ENCODE results near the gene LRRC4C.
"Not testable (repeated sequence)": the region's sequence is repeated elsewhere in the genome, so short reads cannot be mapped to it uniquely, and the experiment has no call there.

LRRC4C gene

DNA sequence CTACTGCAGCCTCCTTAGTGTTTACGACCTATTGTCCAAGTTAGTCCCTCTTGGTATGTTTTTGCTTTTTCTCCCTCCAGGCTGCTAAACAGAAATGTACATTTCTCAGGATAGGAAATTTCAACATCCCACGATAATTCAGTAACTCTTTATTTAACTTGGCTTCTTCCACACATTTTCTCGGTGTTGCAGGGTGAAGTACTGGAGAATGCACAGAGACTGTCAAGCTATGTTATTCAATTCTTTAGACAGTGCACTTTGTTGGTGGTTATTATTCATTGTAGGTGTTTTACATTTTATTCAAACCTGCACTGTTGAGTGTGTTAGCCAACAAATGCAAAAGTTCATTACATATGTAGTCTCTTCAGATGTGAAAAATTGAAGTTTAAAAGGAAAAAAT lies 839.8 kb downstream of the LRRC4C start:
- no peak for DNase-seq

- no peak for DNase-seq
Measured at GRCh38 chr11:40606800-40607199, 852.7 kb downstream of the LRRC4C start.

- DNase-seq, result no peak
Measured at GRCh38 chr11:40602866-40603552, 856.4 kb downstream of the LRRC4C start.

GRCh38 chr11:40597546-40598113 lies 861.8 kb downstream of the LRRC4C start:
- DNase-seq, result no peak

DNA sequence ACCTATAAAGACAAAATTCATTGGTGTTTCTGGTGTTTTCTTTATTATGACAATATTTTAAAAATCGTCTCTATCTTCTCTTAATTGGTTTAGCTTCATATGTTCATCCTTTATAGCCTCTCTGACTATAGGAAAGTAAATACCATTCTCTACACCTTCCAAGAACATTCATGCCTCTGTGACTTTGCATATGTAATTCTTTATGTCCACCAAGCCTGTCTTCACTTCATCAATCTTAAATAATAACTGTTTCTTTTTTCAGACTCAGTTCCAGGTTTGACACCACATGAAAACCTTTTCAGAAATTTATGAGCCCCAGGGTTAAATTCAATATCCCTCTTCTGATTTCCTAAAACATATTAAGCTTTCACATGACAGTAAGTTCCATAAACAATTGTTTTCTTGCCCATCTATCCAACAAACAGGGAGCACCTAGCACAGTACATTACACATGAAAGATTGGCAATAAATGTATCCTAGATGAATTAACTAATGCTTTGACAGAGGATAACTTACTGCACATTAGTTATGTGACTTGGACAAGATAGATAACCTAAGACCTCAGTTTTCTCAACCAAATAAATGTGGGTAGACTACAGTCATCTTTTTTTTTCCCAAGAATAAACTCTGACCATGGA lies 886.1 kb downstream of the LRRC4C start:
- DNase-seq, result no peak

DNA sequence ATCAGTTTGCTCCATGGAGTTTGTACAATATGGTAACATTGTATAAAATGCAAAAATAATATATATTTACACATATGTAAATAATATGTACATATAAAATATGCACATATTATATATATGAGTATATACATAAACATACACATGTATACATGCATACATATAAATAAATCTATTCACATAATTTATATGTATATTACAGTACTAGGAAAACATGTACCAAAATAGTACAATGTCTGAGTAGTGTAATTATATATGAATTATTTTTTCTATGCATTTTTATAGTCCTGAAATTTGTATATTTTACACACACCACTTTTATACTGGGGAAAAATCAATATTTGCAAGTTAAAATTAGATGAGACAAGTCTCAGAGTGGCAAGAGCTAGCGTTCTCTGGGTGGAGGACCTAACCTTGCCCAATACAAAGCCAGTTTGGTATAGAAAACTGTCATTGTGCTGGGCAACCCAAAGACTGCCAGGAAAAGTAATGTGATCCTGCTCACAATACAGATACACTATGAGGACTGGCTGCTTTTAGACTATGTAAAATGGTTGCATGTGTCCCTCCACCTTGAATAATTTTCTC lies 889.4 kb downstream of the LRRC4C start:
- DNase-seq, result no peak

GRCh38 chr11:40567392-40567791 lies 892.1 kb downstream of the LRRC4C start:
- DNase-seq, result no peak

GRCh38 chr11:40544162-40544561 lies 915.3 kb downstream of the LRRC4C start:
- DNase-seq, result no peak

DNA sequence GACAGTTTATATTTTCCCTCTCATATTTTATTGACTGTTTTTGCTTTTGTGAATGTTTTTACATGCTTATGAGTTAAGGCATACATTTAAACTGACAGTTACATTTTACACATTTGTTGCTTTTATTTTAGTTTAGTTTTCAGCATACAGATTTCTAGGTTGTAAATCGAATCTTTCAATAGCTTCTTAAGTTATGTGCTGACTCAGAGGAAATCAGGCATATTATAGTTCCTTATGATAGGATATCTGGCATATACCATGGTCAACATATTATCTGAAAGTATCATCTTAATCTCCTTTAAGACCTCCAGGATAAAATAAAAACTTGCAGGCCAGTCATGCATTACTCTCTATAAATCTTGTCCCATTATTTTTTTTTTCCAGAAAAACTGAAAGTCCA lies 916.6 kb downstream of the LRRC4C start:
- DNase-seq, result no peak

GRCh38 chr11:40537734-40538133 lies 921.7 kb downstream of the LRRC4C start:
- no peak for DNase-seq

DNA sequence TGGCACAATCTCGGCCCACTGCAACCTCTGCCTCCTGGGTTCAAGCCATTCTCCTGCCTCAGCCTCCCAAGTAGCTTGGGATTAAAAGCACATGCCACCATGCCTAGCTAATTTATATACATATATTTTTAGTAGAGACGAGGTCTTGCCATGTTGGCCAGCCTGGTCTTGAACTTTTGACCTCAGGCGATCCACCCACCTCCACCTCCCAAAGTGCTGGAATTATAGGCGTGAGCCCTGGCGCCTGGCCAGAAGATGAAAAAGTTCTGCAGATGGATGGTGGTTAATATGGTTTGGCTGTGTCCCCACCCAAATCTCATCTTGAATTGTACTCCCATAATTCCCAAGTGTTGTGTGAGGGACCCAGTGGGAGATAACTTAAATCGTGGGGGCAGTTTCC lies 937.4 kb downstream of the LRRC4C start:
- DNase-seq, result not testable (repeated sequence)

DNA sequence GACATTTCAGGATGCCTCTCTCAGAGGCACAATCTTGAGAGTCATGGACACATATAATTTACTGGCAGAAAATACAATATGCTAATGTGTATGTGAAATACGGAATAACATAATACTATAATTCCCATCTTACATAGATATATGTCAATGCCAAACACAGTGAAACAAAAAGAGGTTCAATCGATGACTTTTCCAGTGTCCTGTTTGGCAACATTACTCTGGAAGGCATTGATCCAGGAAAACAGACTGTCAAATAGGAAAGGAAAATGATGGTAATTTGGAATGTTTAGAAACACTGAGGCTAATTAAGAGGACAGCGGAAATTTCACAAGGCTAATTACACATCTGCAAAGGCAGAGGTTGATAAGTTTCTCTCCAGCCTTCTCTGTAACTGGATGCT lies 942.3 kb downstream of the LRRC4C start:
- no peak for DNase-seq

DNA sequence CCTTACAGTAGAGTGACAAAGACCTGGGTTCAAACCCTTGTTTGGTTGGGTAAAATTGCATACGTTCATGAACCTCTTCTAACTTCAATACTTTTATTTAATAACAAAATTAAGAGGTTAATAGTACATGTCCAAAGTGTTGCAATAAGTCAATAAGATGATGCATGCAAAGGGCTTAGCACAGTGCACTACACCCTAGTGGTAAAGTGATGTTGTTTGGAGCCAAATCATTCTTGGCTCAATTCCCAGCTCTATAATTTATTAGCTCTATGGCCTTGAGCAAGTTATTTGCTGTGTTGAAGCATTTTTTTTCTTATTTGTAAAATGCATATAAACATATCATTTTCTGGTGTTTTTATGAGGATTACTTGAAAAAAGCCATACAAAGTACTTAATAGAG lies 945.3 kb downstream of the LRRC4C start:
- DNase-seq, result no peak

DNA sequence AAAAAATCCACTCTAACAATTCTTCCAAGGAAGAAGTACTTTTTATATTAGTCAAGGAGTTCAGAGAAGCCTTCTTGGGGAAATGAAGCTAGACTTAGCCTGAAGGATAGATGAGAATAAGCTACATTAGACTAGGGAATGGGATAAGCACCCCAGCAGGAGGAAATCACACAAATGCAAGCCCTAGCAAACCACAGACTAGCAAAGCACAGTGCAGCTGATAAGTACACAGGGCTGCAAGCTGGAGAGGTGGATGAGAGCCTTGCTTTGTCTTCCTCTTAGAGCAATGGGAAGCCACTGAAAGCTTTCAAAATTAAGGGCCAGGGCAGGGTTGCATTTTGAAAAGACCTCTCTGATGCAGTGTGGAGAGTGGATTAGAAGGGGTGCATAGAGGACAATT lies 946.2 kb downstream of the LRRC4C start:
- no peak for DNase-seq

DNA sequence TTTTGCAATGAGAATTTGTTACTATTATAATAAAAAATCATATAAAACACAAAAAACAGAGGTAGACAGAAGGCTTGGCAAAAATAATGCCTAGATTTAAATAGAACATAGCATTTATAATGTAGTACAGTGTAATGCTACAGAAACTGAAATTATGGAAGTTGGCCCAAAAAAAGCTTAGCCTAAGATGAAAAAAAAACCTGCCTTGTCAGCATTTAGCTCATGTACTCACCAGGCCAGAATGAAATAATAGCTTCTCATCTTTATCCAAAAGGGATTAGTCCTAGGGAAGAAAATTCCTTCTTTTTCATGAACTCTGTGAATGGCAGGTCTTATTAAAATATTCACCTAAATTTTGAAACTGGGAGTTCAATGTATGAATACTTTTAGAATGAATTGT lies 951.1 kb downstream of the LRRC4C start:
- DNase-seq, result no peak

DNA sequence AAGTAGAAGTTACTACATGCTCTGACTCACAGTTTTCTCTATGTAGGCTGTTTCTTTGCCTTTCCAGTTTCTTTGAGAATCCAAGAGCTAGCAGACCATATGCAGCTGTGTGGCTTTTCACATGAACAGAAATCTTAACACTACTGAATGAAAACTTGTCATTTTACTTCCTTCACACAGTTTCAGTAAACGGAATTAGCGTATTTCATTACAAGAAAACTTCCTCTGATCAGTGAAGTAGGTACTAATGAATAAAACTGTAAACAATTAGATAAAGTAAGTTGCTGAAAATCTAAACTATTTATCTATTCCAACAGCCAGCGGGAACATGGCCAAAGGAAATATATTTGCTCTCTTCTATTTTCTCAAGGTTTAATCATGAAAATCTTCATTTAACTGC lies 953.2 kb downstream of the LRRC4C start:
- no peak for DNase-seq

DNA sequence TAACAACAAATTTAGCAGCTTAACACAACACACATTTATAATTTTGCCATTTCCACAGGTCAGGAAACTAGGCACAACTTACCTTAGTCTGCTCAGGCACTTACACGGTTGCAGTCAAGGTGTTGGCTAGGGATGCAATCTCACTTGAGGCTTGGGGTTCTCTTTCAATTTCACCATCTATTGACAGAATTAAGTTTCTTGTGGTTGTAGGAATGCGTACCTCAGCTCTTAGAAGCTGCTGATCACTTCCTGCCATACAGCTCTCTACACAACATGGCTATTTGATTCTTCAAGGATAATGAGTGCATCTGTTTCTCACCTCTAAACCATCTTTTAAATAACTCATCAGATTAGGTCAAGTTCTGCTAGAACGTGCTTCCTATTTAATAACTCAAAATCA lies 968.1 kb downstream of the LRRC4C start:
- DNase-seq, result no peak

- DNase-seq, result no peak
Measured at GRCh38 chr11:40467771-40468170, 991.7 kb downstream of the LRRC4C start.

- no peak for DNase-seq
Measured at GRCh38 chr11:40445391-40445790, 1014.1 kb downstream of the LRRC4C start.

DNA sequence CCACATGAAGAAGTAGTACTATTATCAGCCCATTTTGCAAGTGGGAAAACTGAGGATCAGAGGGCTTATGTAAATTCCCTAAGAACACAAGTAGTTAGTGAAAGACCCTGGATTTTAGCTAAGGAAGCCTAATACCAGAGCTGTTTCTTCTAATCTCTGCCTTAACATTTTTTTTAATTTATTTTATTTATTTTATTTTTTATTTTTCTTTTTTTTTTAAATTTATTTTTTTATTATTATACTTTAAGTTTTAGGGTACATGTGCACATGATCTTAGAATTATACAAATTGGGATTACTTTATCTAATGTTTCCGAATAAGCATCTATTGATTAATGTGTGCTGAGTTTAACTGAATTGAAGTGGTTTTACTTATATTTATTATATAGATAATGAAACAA lies 1015.3 kb downstream of the LRRC4C start:
- no peak for DNase-seq

DNA sequence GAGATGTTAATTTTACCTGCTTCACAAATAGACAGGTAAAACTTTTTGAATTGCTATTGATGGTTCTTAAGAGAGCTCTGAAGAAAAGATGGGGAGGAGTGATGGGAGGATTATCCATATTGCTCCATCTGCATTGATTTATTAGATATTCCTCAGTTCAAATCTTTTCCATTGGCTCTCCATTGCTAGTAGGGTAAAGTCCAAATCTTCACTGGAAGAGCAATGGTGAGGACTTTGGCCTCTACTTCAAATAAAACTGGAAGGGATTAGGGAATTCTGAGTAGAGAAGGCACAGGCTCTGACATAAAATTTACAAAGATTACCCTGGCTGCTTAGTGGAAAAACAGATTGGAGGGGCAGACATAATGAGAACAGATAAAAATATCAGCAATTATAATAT lies 1024.1 kb downstream of the LRRC4C start:
- no peak for DNase-seq

- no peak for DNase-seq
Measured at GRCh38 chr11:40434926-40435325, 1024.5 kb downstream of the LRRC4C start.

GRCh38 chr11:40432358-40432757 lies 1027.1 kb downstream of the LRRC4C start:
- DNase-seq, result no peak

DNA sequence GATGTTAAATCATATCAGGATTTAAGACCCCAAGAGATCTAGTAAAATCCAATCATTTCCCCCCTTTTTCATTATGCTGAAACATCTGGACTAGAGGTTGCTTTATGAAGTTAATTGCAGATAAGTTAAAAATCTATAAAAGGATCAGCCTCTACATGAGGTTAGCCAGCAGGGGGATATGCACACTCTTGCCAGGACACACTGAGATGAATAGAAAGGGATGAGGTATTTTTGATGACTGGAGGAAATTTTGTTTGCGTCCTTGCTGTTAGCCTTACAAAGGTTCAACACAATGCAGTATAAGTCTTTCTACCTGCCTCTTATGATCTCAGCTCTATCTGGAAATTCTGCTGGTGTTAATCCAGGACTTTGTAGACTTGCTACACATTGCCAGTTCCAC lies 1034.3 kb downstream of the LRRC4C start:
- no peak for DNase-seq

Measured in CD4-positive, alpha-beta T cell treated with Interleukin-6 for 4 hours (primary cell).